IPS-11a (cell line): Measurements from ENCODE around the gene TOX4.
A peak's percentile ranks its signal among the peaks of the same experiment; 100 is the strongest.
"Not testable (repeated sequence)": the region's sequence is repeated elsewhere in the genome, so short reads cannot be mapped to it uniquely, and the experiment has no call there.

ENCODE experiments used
- H3K4me3 ChIP-seq: one replicate; pipeline ENCODE4 v1.5.1; 2013; ENCODE audit warnings: low read depth, low read length, control low read depth

Gene TOX4

GRCh38 chr14:21476925-21477681 lies at the start of gene TOX4, which contains the start of gene RAB2B:
TSS of gene TOX4 (plus strand) at chr14:21477195. CDS start at chr14:21477279, 84 bp downstream.
TSS of gene RAB2B (minus strand) at chr14:21476959. CDS start at chr14:21476872, 87 bp downstream.
- H3K4me3 ChIP-seq = peak within 1 kb of the TSS; percentile 98

GRCh38 chr14:21428930-21429329 lies 48.1 kb upstream of the TOX4 start:
- H3K4me3 ChIP-seq = no peak overlapping the region

GRCh38 chr14:21431126-21431525 lies 45.9 kb upstream of the TOX4 start:
- no peak overlapping the region for H3K4me3 ChIP-seq

GRCh38 chr14:21436567-21437062 lies 40.4 kb upstream of the TOX4 start:
- peak overlapping the region; percentile 74 for H3K4me3 ChIP-seq

- H3K4me3 ChIP-seq = peak overlapping the region; percentile 74
Measured at GRCh38 chr14:21437063-21437901, 39.7 kb upstream of the TOX4 start.

- no peak overlapping the region for H3K4me3 ChIP-seq
Measured at GRCh38 chr14:21440859-21441258, 36.1 kb upstream of the TOX4 start.

- H3K4me3 ChIP-seq = not testable (repeated sequence)
Measured at GRCh38 chr14:21442657-21443056, 34.3 kb upstream of the TOX4 start.

GRCh38 chr14:21449899-21450216 lies 27.1 kb upstream of the TOX4 start:
- no peak overlapping the region for H3K4me3 ChIP-seq

- H3K4me3 ChIP-seq = peak overlapping the region; percentile 82
Measured at GRCh38 chr14:21454843-21455544, 22.0 kb upstream of the TOX4 start.

GRCh38 chr14:21455592-21455911 lies 21.4 kb upstream of the TOX4 start:
- H3K4me3 ChIP-seq = peak overlapping the region; percentile 82

GRCh38 chr14:21455912-21456667 lies 20.9 kb upstream of the TOX4 start, which contains the start of gene CHD8:
TSS of gene CHD8 (minus strand) at chr14:21456123. CDS start at chr14:21431643, 24,480 bp downstream.
- H3K4me3 ChIP-seq = peak within 1 kb of the TSS; percentile 82

GRCh38 chr14:21467616-21468015 lies 9.4 kb upstream of the TOX4 start:
- no peak overlapping the region for H3K4me3 ChIP-seq

- H3K4me3 ChIP-seq = peak overlapping the region; percentile 98
Measured at GRCh38 chr14:21475767-21476522, 1.1 kb upstream of the TOX4 start.

- H3K4me3 ChIP-seq = peak overlapping the region; percentile 98
Measured at GRCh38 chr14:21476523-21476924, 471 bp upstream of the TOX4 start.

GRCh38 chr14:21486640-21487087 lies 9.7 kb downstream of the TOX4 start:
- H3K4me3 ChIP-seq = no peak overlapping the region

- no peak overlapping the region for H3K4me3 ChIP-seq
Measured at GRCh38 chr14:21494902-21495762, 18.1 kb downstream of the TOX4 start.

GRCh38 chr14:21496453-21496852 lies 19.5 kb downstream of the TOX4 start:
- no peak overlapping the region for H3K4me3 ChIP-seq

GRCh38 chr14:21498540-21499526 lies 21.8 kb downstream of the TOX4 start:
- H3K4me3 ChIP-seq = no peak overlapping the region
